Fibroblast of gingiva (primary cell): ENCODE measurements around the gene NXT1.

Experiments
- DNase-seq: peaks from one replicate; pipeline ENCODE4 v3.0.0-alpha.2; 2011; ENCODE audit warnings: low read depth

Gene NXT1

GRCh38 chr20:23361119-23361475 is 10.5 kb downstream of the NXT1 start:
- peak; percentile 15 for DNase-seq

GRCh38 chr20:23361476-23362391 is 11.1 kb downstream of the NXT1 start, which contains the start of gene GZF1:
GZF1 (plus strand) TSS chr20:23362182; CDS start chr20:23364384, 2,202 bp downstream.
- DNase-seq: peak; percentile 99

GRCh38 chr20:23362392-23363256 is 12.0 kb downstream of the NXT1 start:
- DNase-seq: peak; percentile 42

GRCh38 chr20:23363257-23363649 is 12.7 kb downstream of the NXT1 start:
- DNase-seq: no peak

- no peak for DNase-seq
Measured at GRCh38 chr20:23365390-23366165, 15.0 kb downstream of the NXT1 start.

GRCh38 chr20:23366384-23366783 is 15.8 kb downstream of the NXT1 start:
- no peak for DNase-seq

DNA sequence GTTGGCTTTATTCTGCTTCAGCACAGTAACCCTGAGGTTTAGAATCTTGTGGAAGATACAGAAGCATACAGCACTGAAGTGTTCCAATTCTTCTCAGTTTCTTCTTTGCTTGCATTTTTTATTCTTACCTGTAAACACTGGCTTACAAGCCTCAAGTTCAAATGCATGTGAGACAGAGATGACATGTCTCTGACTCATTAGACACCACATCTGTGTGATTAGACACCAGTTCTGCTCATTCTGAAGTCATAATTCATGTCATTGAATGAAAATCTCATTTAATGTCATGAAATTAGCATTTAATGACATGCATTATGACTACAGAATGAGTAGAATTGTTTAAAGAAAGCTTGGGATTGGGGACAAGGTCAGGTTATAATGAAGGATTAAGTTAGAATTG is 17.2 kb downstream of the NXT1 start:
- no peak for DNase-seq

- peak; percentile 62 for DNase-seq
Measured at GRCh38 chr20:23368316-23369071, 17.9 kb downstream of the NXT1 start.

DNA sequence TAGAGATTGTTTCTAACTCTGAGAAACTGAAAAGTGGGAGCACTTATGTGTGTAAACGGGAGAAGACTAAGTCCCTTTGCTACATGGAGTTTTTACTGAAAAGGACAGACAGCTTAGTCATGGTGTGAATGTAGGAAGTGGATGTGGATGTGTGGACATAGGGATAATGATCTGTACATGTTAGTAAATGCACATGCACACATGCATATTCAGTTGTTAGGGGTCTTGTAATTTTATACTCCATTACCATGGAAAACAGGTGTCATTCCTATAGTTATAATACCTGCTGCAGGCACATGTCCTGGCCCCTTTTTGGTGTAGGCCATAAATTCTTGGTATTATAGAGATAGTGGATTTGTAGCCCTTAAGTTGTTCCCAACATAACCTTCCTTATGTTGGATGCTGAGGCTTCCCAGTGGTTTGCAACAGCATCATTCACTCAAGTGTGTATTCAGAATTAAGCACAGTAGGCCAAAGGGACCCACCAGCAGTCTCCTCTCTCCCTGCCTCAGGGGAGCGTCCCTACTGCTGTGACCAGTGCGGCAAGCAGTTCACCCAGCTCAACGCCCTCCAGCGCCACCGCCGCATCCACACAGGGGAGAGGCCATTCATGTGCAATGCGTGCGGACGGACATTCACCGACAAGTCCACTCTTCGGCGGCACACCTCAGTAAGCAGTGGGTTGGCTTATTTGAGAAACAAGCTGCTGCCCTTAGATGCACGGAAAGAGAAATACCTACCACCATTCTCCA is 18.7 kb downstream of the NXT1 start:
- DNase-seq: no peak

DNA sequence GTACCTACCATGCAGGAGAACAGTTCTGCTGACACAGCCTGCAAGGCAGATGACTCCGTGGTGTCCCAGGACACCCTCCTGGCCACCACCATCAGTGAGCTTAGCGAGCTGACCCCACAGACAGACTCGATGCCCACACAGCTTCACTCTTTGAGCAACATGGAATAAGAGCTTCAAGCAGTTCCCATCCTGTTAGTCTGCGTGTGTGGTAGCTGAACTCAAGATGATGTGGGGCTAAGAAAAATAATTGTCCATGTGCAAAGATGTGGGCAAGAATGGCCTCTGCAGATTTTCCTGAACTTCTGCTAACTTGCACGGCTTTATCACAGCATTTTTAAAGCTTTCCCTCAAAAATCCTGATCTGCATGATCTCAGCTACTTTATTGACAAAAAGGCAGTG is 19.7 kb downstream of the NXT1 start:
- DNase-seq: no peak

DNA sequence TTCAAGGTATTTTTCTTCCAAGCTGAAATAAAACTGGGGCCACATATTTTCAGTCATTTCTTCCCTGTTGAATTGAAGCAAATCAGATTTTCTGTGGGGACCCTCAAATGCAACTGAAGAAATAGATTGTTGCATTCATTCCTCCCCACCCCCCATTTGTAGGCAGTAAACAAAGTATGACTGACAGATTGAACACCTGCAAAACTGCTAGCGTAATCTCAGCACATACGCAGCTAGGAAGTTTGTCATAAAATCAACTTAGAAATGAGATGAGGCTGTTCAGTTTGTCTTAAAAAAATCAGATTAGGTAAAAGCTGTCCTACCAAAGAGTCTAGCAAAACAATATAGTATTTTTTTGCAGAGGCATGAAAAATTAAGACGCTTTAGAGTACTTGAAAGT is 20.3 kb downstream of the NXT1 start:
- DNase-seq: no peak

GRCh38 chr20:23371496-23371895 is 20.9 kb downstream of the NXT1 start:
- peak; percentile 35 for DNase-seq

- no peak for DNase-seq
Measured at GRCh38 chr20:23374441-23374840, 23.9 kb downstream of the NXT1 start.

GRCh38 chr20:23375827-23376226 is 25.2 kb downstream of the NXT1 start:
- DNase-seq: no peak

DNA sequence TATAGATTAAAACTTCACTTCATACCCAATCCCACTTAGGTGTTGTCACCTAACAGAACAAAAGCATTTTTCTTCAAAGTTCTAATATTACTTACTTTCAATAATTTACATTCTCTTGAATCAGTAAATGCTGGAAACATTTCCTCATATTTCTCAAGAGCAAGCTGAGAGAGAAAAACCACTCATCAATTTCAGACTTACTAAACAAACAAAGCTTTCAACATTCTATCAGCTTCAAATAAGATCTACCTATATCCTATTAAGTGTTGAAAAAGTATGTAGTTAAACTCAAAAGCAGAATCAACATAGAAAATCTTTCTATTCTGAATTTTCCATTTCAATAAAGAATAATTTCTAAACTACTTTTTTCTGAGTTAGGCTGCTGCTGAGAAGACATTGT is 29.2 kb downstream of the NXT1 start:
- DNase-seq: no peak

DNA sequence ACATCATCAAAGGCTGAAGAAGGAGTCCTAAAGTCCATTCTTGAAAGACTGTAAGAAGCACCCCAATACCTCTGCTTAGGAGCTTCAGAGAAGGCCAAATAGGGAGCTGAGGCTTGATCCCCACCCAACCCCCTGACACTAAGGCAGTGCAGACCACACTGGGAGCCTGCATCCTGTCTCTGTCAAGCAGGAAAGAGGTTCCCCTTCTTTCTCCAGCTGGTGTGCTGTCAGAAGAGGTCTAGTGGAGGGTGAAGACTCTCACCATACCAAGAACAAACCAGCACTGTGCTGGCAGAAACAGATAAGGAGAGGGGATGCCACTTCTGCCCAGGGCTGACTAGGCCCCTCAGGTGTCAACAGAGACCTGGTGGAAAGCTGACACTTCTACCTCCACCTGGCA is 31.3 kb downstream of the NXT1 start:
- DNase-seq: no peak

- no peak for DNase-seq
Measured at GRCh38 chr20:23386304-23387117, 35.9 kb downstream of the NXT1 start.

- no peak for DNase-seq
Measured at GRCh38 chr20:23387118-23387443, 36.5 kb downstream of the NXT1 start.

DNA sequence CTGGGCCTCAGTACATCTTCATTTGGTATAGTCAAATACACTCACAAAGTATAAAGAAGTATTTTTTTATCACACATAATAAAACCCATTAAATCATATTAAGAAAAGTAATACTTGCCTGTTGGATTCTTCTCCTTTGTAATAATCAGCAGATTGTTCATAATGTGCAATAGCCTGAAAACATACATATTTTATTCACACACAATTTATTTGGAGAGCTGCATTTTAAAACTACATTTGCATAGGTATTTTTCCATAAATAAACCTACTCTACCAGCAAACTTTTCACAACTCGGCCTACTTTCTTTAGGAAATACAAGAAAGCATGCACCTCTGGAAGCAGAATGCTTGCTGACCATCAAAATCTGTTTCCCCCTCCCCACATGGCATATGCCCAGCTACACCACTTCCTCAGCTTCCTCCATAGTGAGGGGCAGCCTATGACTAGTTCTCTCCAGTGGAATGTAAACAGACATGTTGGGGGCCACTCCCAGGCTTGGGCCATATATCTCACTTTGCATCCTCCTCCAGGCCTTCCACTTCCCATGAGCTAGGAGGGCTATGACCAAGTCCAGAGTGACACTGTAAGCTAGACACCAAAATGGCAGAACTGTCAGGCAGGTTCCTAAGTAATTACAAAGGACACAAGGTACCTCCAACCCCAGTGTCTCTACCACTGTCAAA is 39.6 kb downstream of the NXT1 start:
- DNase-seq: no peak
